Measurements from ENCODE around the gene RAPSN.

- TF ChIP-seq CTCF (IDR thresholded peaks at IDR 0.05), result no peak
- TF ChIP-seq EZH2 (IDR thresholded peaks at IDR 0.05), result no peak
- TF ChIP-seq EZH2phosphoT487 (IDR thresholded peaks at IDR 0.05), result no peak
These were observed 50.4 kb downstream of the RAPSN start for GRCh38 chr11:47398551-47398950.

All from neural progenitor cell (in vitro differentiated cells).